HUES64 (cell line): ENCODE measurements around the gene ANXA8L1. TPM values are rescaled to one million over a fixed set of nuclear protein-coding genes. Genes with fewer than 3 reads are reported as not detected.
"Not testable (repeated sequence)": the region's sequence is repeated elsewhere in the genome, so short reads cannot be mapped to it uniquely, and the experiment has no call there.

Experiments
- H3K27ac ChIP-seq: 2 replicates; pipeline ENCODE4 v1.7.0; 2013; ENCODE audit warnings: low read depth, low read length, inconsistent platforms
- H3K27me3 ChIP-seq: 2 replicates; pipeline ENCODE4 v1.6.1; 2013; ENCODE audit warnings: mild to moderate bottlenecking, low read length; ENCODE audit not compliant: insufficient read depth
- H3K36me3 ChIP-seq: 2 replicates; pipeline ENCODE4 v1.6.1; 2013; ENCODE audit warnings: mild to moderate bottlenecking, low read length; ENCODE audit not compliant: insufficient read depth
- H3K4me1 ChIP-seq: 2 replicates; pipeline ENCODE4 v1.6.1; 2013; ENCODE audit warnings: mild to moderate bottlenecking, low read length, moderate library complexity; ENCODE audit not compliant: insufficient read depth
- H3K4me3 ChIP-seq: 2 replicates; pipeline ENCODE4 v1.5.1; 2013; ENCODE audit warnings: mild to moderate bottlenecking, low read length, moderate library complexity
- H3K9ac ChIP-seq: 2 replicates; pipeline ENCODE4 v1.6.1; 2013; ENCODE audit warnings: mild to moderate bottlenecking, low read depth, low read length
- H3K9me3 ChIP-seq: 2 replicates; pipeline ENCODE4 v1.6.1; 2013; ENCODE audit warnings: low read depth, low read length; ENCODE audit not compliant: insufficient read depth
- WGBS: fragments of 150-250, 120-280 bp; methylation state at CpG from one replicate; pipeline ENCODE4 v1.1.7; 2013; ENCODE audit warnings: missing lambda C conversion rate; 5-methylcytosine and 5-hydroxymethylcytosine counted together
- polyA plus RNA-seq, 2 experiments: library from polyadenylated mRNA; stranded (reverse); fragments of 50-300 nt; gene quantifications; one replicate each; pipeline ENCODE4 v1.2.3, GENCODE V29; 2013

Gene ANXA8L1
- 0.20 TPM for polyA plus RNA-seq (2013, experiment 1 of 2)
- polyA plus RNA-seq (2013, experiment 2 of 2): not detected

GRCh38 chr10:46375406-46375805, at the start of gene ANXA8L1:
ANXA8L1 (plus strand) TSS chr10:46375776; CDS start chr10:46375852, 76 bp downstream.
- H3K27ac ChIP-seq, H3K9ac ChIP-seq, H3K9me3 ChIP-seq, H3K36me3 ChIP-seq, H3K4me3 ChIP-seq, H3K27me3 ChIP-seq, H3K4me1 ChIP-seq: not testable (repeated sequence)
- WGBS: 82% methylated on average over 8 of the region's 11 CpGs

- H3K27me3 ChIP-seq: no peaks in the 10 kb centered on the region
- WGBS: 78% methylated on average over 1 of the region's 1 CpG
- H3K9me3 ChIP-seq: no peaks in the 10 kb centered on the region
- H3K4me1 ChIP-seq: no peaks in the 10 kb centered on the region
- H3K27ac ChIP-seq: no peak overlapping the region
- H3K9ac ChIP-seq: no peak overlapping the region
- H3K36me3 ChIP-seq: no peaks in the 10 kb centered on the region
- H3K4me3 ChIP-seq: no peak overlapping the region
These were observed 49.5 kb upstream of the ANXA8L1 start for GRCh38 chr10:46326066-46326465.

- H3K9ac ChIP-seq: no peak overlapping the region
- no peak overlapping the region for H3K27ac ChIP-seq
- H3K9me3 ChIP-seq: no peaks in the 10 kb centered on the region
- H3K36me3 ChIP-seq: no peaks in the 10 kb centered on the region
- H3K4me3 ChIP-seq: no peak overlapping the region
- 91% methylated on average over 4 of the region's 4 CpGs for WGBS
- H3K27me3 ChIP-seq: no peaks in the 10 kb centered on the region
- no peaks in the 10 kb centered on the region for H3K4me1 ChIP-seq
These were observed 48.6 kb upstream of the ANXA8L1 start for GRCh38 chr10:46326971-46327370.

GRCh38 chr10:46327685-46328084, 47.9 kb upstream of the ANXA8L1 start:
- Histone ChIP-seq H3K9me3 (no peaks in the 10 kb centered on the region), H3K27ac (no peak overlapping the region), H3K27me3 (no peaks in the 10 kb centered on the region), H3K4me3 (no peak overlapping the region), H3K4me1 (no peaks in the 10 kb centered on the region), H3K9ac (no peak overlapping the region), H3K36me3 (no peaks in the 10 kb centered on the region)
- WGBS: 93% methylated on average over 5 of the region's 5 CpGs

- Histone ChIP-seq H3K9ac (no peak overlapping the region), H3K9me3 (no peaks in the 10 kb centered on the region), H3K27ac (no peak overlapping the region), H3K36me3 (no peaks in the 10 kb centered on the region), H3K4me3 (no peak overlapping the region), H3K4me1 (no peaks in the 10 kb centered on the region), H3K27me3 (no peaks in the 10 kb centered on the region)
- WGBS: 89% methylated on average over 9 of the region's 9 CpGs
These were observed 46.5 kb upstream of the ANXA8L1 start for GRCh38 chr10:46328853-46329689.

- Histone ChIP-seq H3K9ac (no peak overlapping the region), H3K36me3 (no peaks in the 10 kb centered on the region), H3K9me3 (no peaks in the 10 kb centered on the region), H3K4me3 (no peak overlapping the region), H3K27ac (no peak overlapping the region), H3K4me1 (no peaks in the 10 kb centered on the region), H3K27me3 (no peaks in the 10 kb centered on the region)
- WGBS: 53% methylated on average over 8 of the region's 8 CpGs
These were observed 45.9 kb upstream of the ANXA8L1 start for GRCh38 chr10:46329690-46330016.

GRCh38 chr10:46330894-46331293, 44.7 kb upstream of the ANXA8L1 start:
- Histone ChIP-seq H3K9me3 (no peaks in the 10 kb centered on the region), H3K4me3 (no peak overlapping the region), H3K27ac (no peak overlapping the region), H3K36me3 (no peaks in the 10 kb centered on the region), H3K4me1 (no peaks in the 10 kb centered on the region), H3K27me3 (no peaks in the 10 kb centered on the region), H3K9ac (no peak overlapping the region)
- 85% methylated on average over 2 of the region's 3 CpGs for WGBS

GRCh38 chr10:46365484-46365883, 10.1 kb upstream of the ANXA8L1 start:
- not testable (repeated sequence) for H3K27me3 ChIP-seq, H3K27ac ChIP-seq, H3K9me3 ChIP-seq, H3K9ac ChIP-seq, H3K36me3 ChIP-seq, H3K4me3 ChIP-seq, H3K4me1 ChIP-seq
- WGBS: 43% methylated on average over 1 of the region's 4 CpGs

- not testable (repeated sequence) for H3K4me1 ChIP-seq, H3K27me3 ChIP-seq, H3K27ac ChIP-seq, H3K9ac ChIP-seq, H3K4me3 ChIP-seq, H3K9me3 ChIP-seq, H3K36me3 ChIP-seq
- WGBS: 91% methylated on average over 1 of the region's 5 CpGs
These were observed 8.4 kb upstream of the ANXA8L1 start for GRCh38 chr10:46367209-46367608.

- H3K27me3 ChIP-seq, H3K27ac ChIP-seq, H3K4me1 ChIP-seq, H3K9ac ChIP-seq, H3K4me3 ChIP-seq, H3K9me3 ChIP-seq, H3K36me3 ChIP-seq: not testable (repeated sequence)
- WGBS: 95% methylated on average over 5 of the region's 8 CpGs
These were observed 7.8 kb upstream of the ANXA8L1 start for GRCh38 chr10:46367666-46368240.

GRCh38 chr10:46368956-46369355, 6.6 kb upstream of the ANXA8L1 start:
- not testable (repeated sequence) for H3K4me1 ChIP-seq, H3K27ac ChIP-seq, H3K36me3 ChIP-seq, H3K4me3 ChIP-seq, H3K9ac ChIP-seq, H3K27me3 ChIP-seq, H3K9me3 ChIP-seq
- WGBS: 91% methylated on average over 9 of the region's 11 CpGs
